ENCODE measurements around the gene PDHA1. TPM values are rescaled to one million over a fixed set of nuclear protein-coding genes. Genes with fewer than 3 reads are reported as not detected.

Gene PDHA1
- polyA plus RNA-seq, 1 of the 3 experiments (the other 2 are of a cell fraction) = 121 TPM

- no peaks in the 10 kb centered on the region for H4K20me1 ChIP-seq (ENCODE audit: insufficient read depth)
- no peaks in the 10 kb centered on the region for H3K79me2 ChIP-seq (ENCODE audit: insufficient read depth)
- no peak for TF ChIP-seq TAF1 (IDR thresholded peaks at IDR 0.05; ENCODE audit: borderline replicate concordance, low read depth, low read length)
- TF ChIP-seq PBX3 (IDR thresholded peaks at IDR 0.05) = no peak
- TF ChIP-seq SIN3A (IDR thresholded peaks at IDR 0.05; ENCODE audit: borderline replicate concordance, low read depth, low read length) = no peak
- no peak for TF ChIP-seq TCF12 (IDR thresholded peaks at IDR 0.05)
- TF ChIP-seq POLR2AphosphoS5 (IDR thresholded peaks at IDR 0.05; ENCODE audit: low read depth, low read length) = no peak
- TF ChIP-seq CTCF (IDR thresholded peaks at IDR 0.05) = no peak
- H3K4me3 ChIP-seq (ENCODE audit: low read depth in 2 of 2, low read length in 1 of 2) = no peak overlapping the region
- peaks cover 19% of the 10 kb centered on the region; the same call in 1 of the 2 replicates for H3K27me3 ChIP-seq (ENCODE audit: insufficient read depth)
- no peak overlapping the region for H3K4me2 ChIP-seq
- no peak overlapping the region for H3K9ac ChIP-seq
- H3K4me1 ChIP-seq (ENCODE audit: control insufficient read depth in 1 of 2, insufficient read depth in 2 of 2, low read depth in 1 of 2, low read length in 1 of 2) = peaks cover 0 to 4% of the 10 kb centered on the region in 2 experiments; a peak in 1 of 4 replicates
- no peaks in the 10 kb centered on the region for H3K9me2 ChIP-seq
- H3K27ac ChIP-seq (ENCODE audit: low read depth in 2 of 2, low read length in 1 of 2) = no peak overlapping the region
- no peaks in the 10 kb centered on the region for H3K36me3 ChIP-seq (replicated peaks in 1 of 2; ENCODE audit: control insufficient read depth in 1 of 2, insufficient read depth in 2 of 2, low read length in 1 of 2)
- 71% methylated on average over 19 of the region's 23 CpGs for whole genome bisulfite sequencing (ENCODE audit: low lambda C conversion rate)
- no peak for DNase-seq
- H2AFZ ChIP-seq (ENCODE audit: low read depth) = no peak overlapping the region
- H3F3A ChIP-seq (replicated peaks; ENCODE audit: insufficient read depth) = no peaks in the 10 kb centered on the region
- ChIA-PET CTCF (interaction anchor here (1.7 kb wide), 1 partner anchor 162 kb away, joined by 6 read pairs; no protein-coding TSS in a partner anchor), POLR2A (interaction anchor here (0.5 kb wide), 1 partner anchor 12 kb away, joined by 3 read pairs; no protein-coding TSS in a partner anchor)
- no peaks in the 10 kb centered on the region for H3K9me3 ChIP-seq
Measured at GRCh38 chrX:19373351-19373891, 29.7 kb downstream of the PDHA1 start.

DNA sequence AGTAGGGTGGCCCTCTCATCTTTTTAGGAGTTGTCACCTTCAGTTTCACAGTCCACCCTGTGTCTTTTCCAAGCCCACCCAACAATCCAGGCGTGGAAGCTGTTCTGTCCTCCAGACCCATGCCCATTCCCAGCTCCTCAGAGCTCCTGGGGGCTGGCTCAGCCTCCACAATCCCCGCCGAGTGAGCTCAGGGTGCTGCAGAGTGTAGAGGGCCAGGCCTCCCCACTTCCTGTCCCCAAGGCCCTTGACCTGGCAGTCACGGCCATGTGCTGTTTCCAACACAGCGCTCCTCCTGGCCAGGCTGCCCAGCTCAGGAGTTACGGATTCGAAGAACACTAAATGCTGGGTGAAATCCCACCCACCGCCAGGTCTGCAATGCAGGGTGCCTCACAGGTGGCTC, 31.8 kb downstream of the PDHA1 start:
- CTCF ChIA-PET = interaction anchor here (0.8 kb wide), 1 partner anchor 14 kb away, joined by 3 read pairs; no protein-coding TSS in a partner anchor
- H3K9ac ChIP-seq = no peak overlapping the region
- WGBS (ENCODE audit: low lambda C conversion rate) = 59% methylated on average over 5 of the region's 8 CpGs

More for the DNA sequence above, 31.8 kb downstream of the PDHA1 start:
- Histone ChIP-seq H3F3A (replicated peaks; ENCODE audit: insufficient read depth) (no peaks in the 10 kb centered on the region), H3K4me1 (ENCODE audit: control insufficient read depth in 1 of 2, insufficient read depth in 2 of 2, low read depth in 1 of 2, low read length in 1 of 2) (peaks cover 0 to 4% of the 10 kb centered on the region in 2 experiments; a peak in 1 of 4 replicates), H3K36me3 (replicated peaks in 1 of 2; ENCODE audit: control insufficient read depth in 1 of 2, insufficient read depth in 2 of 2, low read length in 1 of 2) (no peaks in the 10 kb centered on the region), H2AFZ (ENCODE audit: low read depth) (no peak overlapping the region), H3K4me2 (no peak overlapping the region), H3K79me2 (ENCODE audit: insufficient read depth) (no peaks in the 10 kb centered on the region), H3K27me3 (ENCODE audit: insufficient read depth) (peaks cover 18% of the 10 kb centered on the region; the same call in 1 of the 2 replicates), H3K27ac (ENCODE audit: low read depth in 2 of 2, low read length in 1 of 2) (no peak overlapping the region), H3K9me3 (no peaks in the 10 kb centered on the region), H3K9me2 (no peaks in the 10 kb centered on the region), H3K4me3 (ENCODE audit: low read depth in 2 of 2, low read length in 1 of 2) (no peak overlapping the region), H4K20me1 (ENCODE audit: insufficient read depth) (no peaks in the 10 kb centered on the region)
- no peak for TF ChIP-seq NRF1 (IDR thresholded peaks at IDR 0.05; ENCODE audit: low read depth, low read length)
- no peak for TF ChIP-seq GABPA (IDR thresholded peaks at IDR 0.05; ENCODE audit: low read depth)
- no peak for TF ChIP-seq RCOR1 (IDR thresholded peaks at IDR 0.05; ENCODE audit: low read length)
- no peak for TF ChIP-seq FOSL2 (IDR thresholded peaks at IDR 0.05; ENCODE audit: borderline replicate concordance, low read depth)
- no peak for TF ChIP-seq TAF1 (IDR thresholded peaks at IDR 0.05; ENCODE audit: borderline replicate concordance, low read depth, low read length)
- TF ChIP-seq NFIC (IDR thresholded peaks at IDR 0.05; ENCODE audit: borderline replicate concordance) = no peak
- TF ChIP-seq IRF3 (IDR thresholded peaks at IDR 0.05; ENCODE audit: low read depth, low read length) = no peak
- TF ChIP-seq ELF1 (IDR thresholded peaks at IDR 0.05) = no peak
- POLR2A ChIA-PET = no interaction called here
- DNase-seq = no peak

Measured in SK-N-SH (cell line).